Measurements from ENCODE around the gene C16orf89. TPM values are rescaled to one million over a fixed set of nuclear protein-coding genes. Genes with fewer than 3 reads are reported as not detected.

The C16orf89 gene
- total RNA-seq, 2 donors from 2014 or later, result 0.51 TPM; not detected in 1

GRCh38 chr16:5003211-5003610, 62.5 kb downstream of the C16orf89 start:
- TF ChIP-seq CTCF (conservative IDR thresholded peaks at IDR 0.05), result no peak
- DNase-seq, result no peak
- Histone ChIP-seq H3K4me3 (ENCODE audit: low read length) (no peak overlapping the region), H3K9ac (ENCODE audit: extremely low read depth, low read length, poor library complexity, severe bottlenecking) (no peak overlapping the region), H3K27ac (ENCODE audit: low read depth, low read length) (no peak overlapping the region), H3K27me3 (ENCODE audit: control insufficient read depth, insufficient read depth, low read length, poor library complexity, severe bottlenecking) (peaks cover 46% of the 10 kb centered on the region), H3K36me3 (ENCODE audit: control insufficient read depth, insufficient read depth, low read length) (no peaks in the 10 kb centered on the region), H3K9me3 (ENCODE audit: control insufficient read depth, low read length) (no peaks in the 10 kb centered on the region), H3K4me1 (ENCODE audit: control insufficient read depth, insufficient read depth, low read length) (no peaks in the 10 kb centered on the region)
- WGBS, 2 experiments (ENCODE audit: insufficient coverage in 1 of 2, insufficient read length in 1 of 2), result 90 to 100% methylated on average over 1 to 12 of the region's 12 CpGs
- Mint-ChIP-seq H3K27me3 (ENCODE audit: insufficient read depth) (peaks cover 64% of the 10 kb centered on the region), H3K4me1 (no peaks in the 10 kb centered on the region), H3K36me3 (ENCODE audit: low read depth) (no peaks in the 10 kb centered on the region), H3K9me3 (no peaks in the 10 kb centered on the region), H3K4me3 (no peak overlapping the region), H3K27ac (no peak overlapping the region)

GRCh38 chr16:5002699-5003143, 63.0 kb downstream of the C16orf89 start:
- Histone ChIP-seq H3K27me3 (ENCODE audit: control insufficient read depth, insufficient read depth, low read length, poor library complexity, severe bottlenecking) (peaks cover 44% of the 10 kb centered on the region), H3K4me1 (ENCODE audit: control insufficient read depth, insufficient read depth, low read length) (no peaks in the 10 kb centered on the region), H3K9ac (ENCODE audit: extremely low read depth, low read length, poor library complexity, severe bottlenecking) (no peak overlapping the region), H3K4me3 (ENCODE audit: low read length) (no peak overlapping the region), H3K27ac (ENCODE audit: low read depth, low read length) (no peak overlapping the region), H3K36me3 (ENCODE audit: control insufficient read depth, insufficient read depth, low read length) (no peaks in the 10 kb centered on the region), H3K9me3 (ENCODE audit: control insufficient read depth, low read length) (no peaks in the 10 kb centered on the region)
- no peak for TF ChIP-seq CTCF (conservative IDR thresholded peaks at IDR 0.05)
- Mint-ChIP-seq H3K36me3 (ENCODE audit: low read depth) (no peaks in the 10 kb centered on the region), H3K4me1 (no peaks in the 10 kb centered on the region), H3K9me3 (no peaks in the 10 kb centered on the region), H3K27ac (no peak overlapping the region), H3K27me3 (ENCODE audit: insufficient read depth) (peaks cover 59% of the 10 kb centered on the region), H3K4me3 (no peak overlapping the region)
- no peak for DNase-seq
- 87 to 100% methylated on average over 3 of the region's 3 CpGs for WGBS, 2 experiments (ENCODE audit: insufficient coverage in 1 of 2, insufficient read length in 1 of 2)

GRCh38 chr16:5001986-5002385, 63.8 kb downstream of the C16orf89 start:
- Mint-ChIP-seq H3K36me3 (ENCODE audit: low read depth) (no peaks in the 10 kb centered on the region), H3K27me3 (ENCODE audit: insufficient read depth) (peaks cover 56% of the 10 kb centered on the region), H3K4me3 (no peak overlapping the region), H3K4me1 (no peaks in the 10 kb centered on the region), H3K27ac (no peak overlapping the region), H3K9me3 (no peaks in the 10 kb centered on the region)
- Histone ChIP-seq H3K4me3 (ENCODE audit: low read length) (no peak overlapping the region), H3K4me1 (ENCODE audit: control insufficient read depth, insufficient read depth, low read length) (no peaks in the 10 kb centered on the region), H3K36me3 (ENCODE audit: control insufficient read depth, insufficient read depth, low read length) (no peaks in the 10 kb centered on the region), H3K9ac (ENCODE audit: extremely low read depth, low read length, poor library complexity, severe bottlenecking) (no peak overlapping the region), H3K27ac (ENCODE audit: low read depth, low read length) (no peak overlapping the region), H3K9me3 (ENCODE audit: control insufficient read depth, low read length) (no peaks in the 10 kb centered on the region), H3K27me3 (ENCODE audit: control insufficient read depth, insufficient read depth, low read length, poor library complexity, severe bottlenecking) (peaks cover 38% of the 10 kb centered on the region)
- DNase-seq, result no peak
- 86 to 89% methylated on average over 2 to 6 of the region's 6 CpGs for WGBS, 2 experiments (ENCODE audit: insufficient coverage in 1 of 2, insufficient read length in 1 of 2)
- no peak for TF ChIP-seq CTCF (conservative IDR thresholded peaks at IDR 0.05)

Measured in endodermal cell (in vitro differentiated cells).